Epithelial cell of esophagus (primary cell): ENCODE results near the gene BAIAP3.
"Not testable (repeated sequence)": the region's sequence is repeated elsewhere in the genome, so short reads cannot be mapped to it uniquely, and the experiment has no call there.

ENCODE experiments used
- DNase-seq: peaks from one replicate; pipeline ENCODE4 v3.0.0; 2010; ENCODE audit warnings: low read depth
- H3K4me3 ChIP-seq: 2 replicates; pipeline ENCODE4 v1.5.1; 2011; ENCODE audit warnings: mild to moderate bottlenecking, low read length, control low read depth
- TF ChIP-seq, protein P1 (sequence below): IDR thresholded peaks from 2 replicates; pipeline ENCODE4 v1.5.1; 2011; ENCODE audit warnings: low read depth, mild to moderate bottlenecking, low read length, control low read depth, inconsistent platforms; ENCODE audit not compliant: insufficient read depth; ENCODE audit errors: missing control alignments

Gene BAIAP3

DNA sequence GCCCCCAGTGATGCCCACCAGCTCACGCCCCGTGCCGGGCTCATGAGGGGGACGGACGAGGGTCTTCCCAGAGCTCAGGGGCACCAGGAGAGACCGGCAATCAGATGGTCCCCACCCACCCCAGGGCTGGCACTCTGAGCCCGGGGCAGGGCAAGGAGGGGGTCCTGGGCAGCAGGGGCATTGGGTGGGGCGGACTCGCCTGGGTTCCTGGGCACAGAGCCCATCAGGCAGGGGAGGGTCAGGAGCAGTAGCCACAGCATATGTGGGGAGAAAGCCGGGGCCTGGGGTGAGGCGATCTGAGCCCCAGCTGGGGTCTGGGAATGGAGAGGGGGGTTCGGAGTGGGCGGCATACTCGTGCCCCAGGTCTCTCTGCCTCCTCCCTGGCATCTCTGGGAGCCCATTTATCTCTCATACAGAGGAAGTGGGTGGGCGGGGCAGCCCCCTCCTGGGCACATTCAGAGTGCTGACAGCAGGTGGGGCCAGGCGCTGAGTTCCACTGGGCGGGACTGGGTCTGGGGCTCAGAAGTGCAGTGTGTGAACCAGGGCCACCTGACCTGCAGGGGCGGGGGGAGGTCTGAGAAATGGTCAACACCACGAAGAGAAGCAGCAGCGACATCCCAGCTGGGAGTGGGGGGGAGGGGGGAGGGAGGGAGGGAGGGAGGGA lies 44.5 kb upstream of the BAIAP3 start:
- TF ChIP-seq, protein P1, sequence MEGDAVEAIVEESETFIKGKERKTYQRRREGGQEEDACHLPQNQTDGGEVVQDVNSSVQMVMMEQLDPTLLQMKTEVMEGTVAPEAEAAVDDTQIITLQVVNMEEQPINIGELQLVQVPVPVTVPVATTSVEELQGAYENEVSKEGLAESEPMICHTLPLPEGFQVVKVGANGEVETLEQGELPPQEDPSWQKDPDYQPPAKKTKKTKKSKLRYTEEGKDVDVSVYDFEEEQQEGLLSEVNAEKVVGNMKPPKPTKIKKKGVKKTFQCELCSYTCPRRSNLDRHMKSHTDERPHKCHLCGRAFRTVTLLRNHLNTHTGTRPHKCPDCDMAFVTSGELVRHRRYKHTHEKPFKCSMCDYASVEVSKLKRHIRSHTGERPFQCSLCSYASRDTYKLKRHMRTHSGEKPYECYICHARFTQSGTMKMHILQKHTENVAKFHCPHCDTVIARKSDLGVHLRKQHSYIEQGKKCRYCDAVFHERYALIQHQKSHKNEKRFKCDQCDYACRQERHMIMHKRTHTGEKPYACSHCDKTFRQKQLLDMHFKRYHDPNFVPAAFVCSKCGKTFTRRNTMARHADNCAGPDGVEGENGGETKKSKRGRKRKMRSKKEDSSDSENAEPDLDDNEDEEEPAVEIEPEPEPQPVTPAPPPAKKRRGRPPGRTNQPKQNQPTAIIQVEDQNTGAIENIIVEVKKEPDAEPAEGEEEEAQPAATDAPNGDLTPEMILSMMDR, result no peak
- DNase-seq, result no peak
- no peak overlapping the region for H3K4me3 ChIP-seq

DNA sequence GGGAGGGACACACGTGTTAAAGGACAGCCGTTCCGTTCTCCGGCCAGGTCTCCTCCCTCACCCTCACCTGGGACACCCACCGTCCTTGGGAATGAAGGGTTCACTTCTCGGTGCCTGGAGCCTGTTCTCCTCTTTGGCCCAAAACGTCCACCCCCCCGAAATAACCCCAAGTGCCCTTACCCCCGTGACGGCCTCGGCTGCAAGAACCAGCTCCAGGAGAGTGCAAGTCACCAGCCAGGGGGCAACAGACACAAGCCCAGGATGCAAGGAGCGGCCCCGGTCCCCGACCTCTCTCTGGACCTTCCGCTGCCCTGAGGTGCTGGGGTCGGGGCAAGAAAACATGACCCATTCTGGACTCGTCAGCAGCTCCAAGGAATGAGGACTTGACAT lies 44.0 kb upstream of the BAIAP3 start:
- no peak for DNase-seq
- no peak overlapping the region for H3K4me3 ChIP-seq

DNA sequence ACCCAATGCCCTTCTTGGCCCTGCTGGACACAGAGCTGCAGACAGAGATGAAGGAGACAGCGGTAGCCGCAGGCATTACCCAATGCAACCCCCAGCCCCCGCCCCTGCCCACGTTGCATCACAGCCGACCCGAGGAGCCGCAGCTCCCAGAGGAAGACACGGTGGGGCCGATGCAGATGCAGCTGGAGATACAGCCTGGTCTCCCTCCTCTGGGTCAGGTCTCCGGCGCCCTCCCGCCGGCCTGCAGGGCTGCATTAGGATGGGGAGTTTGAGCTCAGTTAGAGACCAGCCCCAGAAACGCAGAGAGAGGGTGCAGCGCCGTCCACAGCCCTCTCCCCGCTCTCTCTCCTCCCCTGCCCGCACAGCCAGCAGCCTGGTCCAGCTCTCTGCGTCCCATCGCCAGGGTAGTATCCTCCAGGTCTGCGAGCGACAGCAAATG lies 43.4 kb upstream of the BAIAP3 start:
- no peak overlapping the region for H3K4me3 ChIP-seq
- no peak for DNase-seq

More for the DNA sequence above, 44.0 kb upstream of the BAIAP3 start:
- TF ChIP-seq, protein P1, result no peak

DNA sequence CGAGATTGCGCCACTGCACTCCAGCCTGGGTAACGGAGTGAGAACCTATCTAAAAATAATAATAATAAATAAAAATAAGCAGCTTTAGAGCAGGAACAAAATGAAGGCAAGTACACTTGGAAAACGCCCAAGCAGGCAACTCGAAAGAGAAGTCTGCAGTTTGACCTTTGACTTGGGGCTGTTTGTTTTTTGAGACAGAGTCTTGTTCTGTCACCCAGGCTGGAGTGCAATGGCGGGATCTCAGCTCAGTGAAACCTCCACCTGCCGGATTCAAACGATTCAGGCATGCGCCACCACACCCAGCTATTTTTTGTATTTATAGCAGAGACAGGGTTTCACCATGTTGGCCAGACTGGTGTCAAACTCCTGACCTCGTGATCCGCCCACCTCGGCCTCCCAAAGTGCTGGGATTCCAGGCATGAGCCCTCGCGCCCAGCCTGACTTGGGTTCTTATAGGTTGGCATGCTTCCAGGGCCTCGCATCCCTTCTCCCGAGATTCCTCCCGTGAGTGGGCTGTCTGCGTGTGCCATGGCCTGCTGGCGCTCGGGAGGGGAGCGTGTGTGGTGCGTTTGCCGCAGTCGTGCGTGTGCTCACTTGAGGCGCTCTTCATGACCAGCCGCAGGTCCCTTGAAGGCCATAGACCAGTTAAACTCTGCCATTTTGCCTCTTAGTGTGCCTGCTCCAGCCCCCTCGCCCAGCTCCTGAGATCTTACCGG lies 42.4 kb upstream of the BAIAP3 start:
- TF ChIP-seq, protein P1, result no peak
- H3K4me3 ChIP-seq, result no peak overlapping the region

More for the DNA sequence above, 43.4 kb upstream of the BAIAP3 start:
- TF ChIP-seq, protein P1, result no peak

DNA sequence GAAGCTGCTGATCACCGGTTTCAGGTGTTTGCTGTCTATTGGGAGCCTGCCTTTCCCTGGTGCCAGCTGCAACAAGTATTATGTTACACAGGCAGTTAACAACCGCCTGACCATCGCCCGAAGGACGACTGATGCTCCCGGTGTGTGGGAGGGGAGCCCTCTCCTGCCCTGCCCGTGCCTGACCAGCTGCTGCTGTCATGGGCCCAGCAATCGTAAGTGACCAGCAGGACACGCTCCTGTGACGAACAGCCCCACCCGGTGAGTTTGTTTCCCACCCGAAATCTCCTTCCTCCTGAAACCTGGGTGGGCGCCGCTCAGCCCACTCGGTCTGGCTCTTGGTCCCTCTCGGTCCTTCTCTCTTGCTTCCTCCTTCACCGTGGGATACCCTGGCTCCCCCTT lies 41.9 kb upstream of the BAIAP3 start:
- TF ChIP-seq, protein P1, result no peak
- no peak overlapping the region for H3K4me3 ChIP-seq
- no peak for DNase-seq

More for the DNA sequence above, 42.4 kb upstream of the BAIAP3 start:
- no peak for DNase-seq

DNA sequence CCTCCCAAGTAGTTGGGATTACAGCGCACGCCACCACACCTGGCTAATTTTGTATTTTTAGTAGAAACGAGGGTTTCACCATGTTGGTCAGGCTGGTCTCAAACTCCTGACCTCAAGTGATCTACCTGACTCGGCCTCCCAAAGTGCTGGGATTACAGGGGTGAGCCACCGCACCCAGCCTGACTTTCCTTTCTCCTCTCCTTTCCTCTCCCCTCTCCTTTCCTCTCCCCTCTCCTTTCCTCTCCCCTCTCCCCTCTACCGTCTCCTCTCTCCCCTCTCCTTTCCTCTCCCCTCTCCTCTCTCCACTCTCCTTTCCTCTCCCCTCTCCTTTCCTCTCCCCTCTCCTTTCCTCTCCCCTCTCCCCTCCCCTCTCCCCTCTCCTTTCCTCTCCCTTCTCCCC lies 41.2 kb upstream of the BAIAP3 start:
- not testable (repeated sequence) for DNase-seq, H3K4me3 ChIP-seq

DNA sequence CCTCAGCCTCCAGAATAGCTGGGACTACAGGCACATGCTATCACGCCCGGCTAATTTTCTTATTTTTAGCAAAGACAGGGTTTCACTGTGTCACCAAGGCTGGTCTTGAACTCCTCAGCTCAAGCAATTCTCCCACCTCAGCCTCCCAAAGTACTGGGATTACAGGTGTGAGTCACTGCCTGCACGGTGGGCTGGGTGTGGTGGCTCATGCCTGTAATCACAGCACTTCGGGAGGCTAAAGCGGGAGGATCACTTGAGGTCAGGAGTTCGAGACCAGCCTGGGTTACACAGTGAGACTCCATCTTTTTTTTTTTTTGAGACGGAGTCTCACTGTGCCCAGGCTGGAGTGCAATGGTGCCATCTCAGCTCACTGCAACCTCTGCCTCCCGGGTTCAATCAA lies 40.6 kb upstream of the BAIAP3 start:
- not testable (repeated sequence) for DNase-seq, H3K4me3 ChIP-seq

DNA sequence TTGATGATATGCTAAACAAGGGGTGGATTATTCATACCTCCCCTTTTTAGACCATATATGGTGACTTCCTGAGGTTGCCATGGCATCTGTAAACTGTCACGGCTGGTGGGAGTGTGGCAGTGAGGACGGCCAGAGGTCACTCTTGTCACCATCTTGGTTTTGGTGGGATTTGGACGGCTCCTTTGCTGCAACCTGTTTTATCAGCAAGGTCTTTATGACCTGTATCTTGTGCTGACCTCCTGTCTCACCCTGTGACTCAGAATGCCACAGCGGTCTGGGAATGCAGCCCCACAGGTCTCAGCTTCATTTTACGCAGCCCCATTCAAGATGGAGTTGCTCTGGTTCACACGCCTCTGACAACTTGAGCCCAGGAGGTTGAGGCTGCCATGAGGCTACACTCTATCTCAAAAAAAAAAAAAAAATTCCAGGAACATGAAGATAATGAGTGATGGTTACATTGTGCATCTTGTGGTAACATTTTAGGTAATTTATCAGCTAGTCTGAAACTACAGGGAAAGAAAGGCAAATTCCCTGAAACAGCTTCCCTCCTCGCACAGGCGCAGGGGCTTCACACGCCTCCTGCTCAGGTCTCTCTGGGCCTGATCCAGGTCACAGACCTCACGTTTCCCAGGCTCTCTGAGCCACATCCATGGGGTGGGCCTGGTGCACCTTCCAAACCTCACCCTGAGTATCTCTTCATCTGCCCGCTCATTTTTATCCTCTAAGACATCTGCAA lies 39.4 kb upstream of the BAIAP3 start:
- TF ChIP-seq, protein P1, result no peak

More for the DNA sequence above, 39.4 kb upstream of the BAIAP3 start:
- H3K4me3 ChIP-seq, result no peak overlapping the region
- DNase-seq, result no peak
